SK-N-SH treated with all-trans-retinoic acid at 6 μM for 48 hours (cell line): ENCODE results near the gene DHX9.

Experiments
- ATAC-seq: fragments of 200-7000 bp; cut with Tn5 transposase; 3 replicates; pipeline ENCODE4 v1.9.1; 2020; ENCODE audit warnings: mild to moderate bottlenecking, moderate library complexity
- ARNTL ChIP-seq: fragments of 450-650 bp; formaldehyde crosslinking; IDR thresholded peaks from 2 replicates; pipeline ENCODE4 v1.5.0; 2020; ENCODE audit warnings: low read depth, mild to moderate bottlenecking, moderate library complexity, borderline replicate concordance
- BACH2 ChIP-seq: fragments of 250-450 bp; sonication (Bioruptor Pico); IDR thresholded peaks from 2 replicates; pipeline ENCODE4 v1.9.0; 2021; ENCODE audit warnings: mild to moderate bottlenecking, borderline replicate concordance
- CSDC2 ChIP-seq: fragments of 250-450 bp; sonication (Bioruptor Pico); IDR thresholded peaks from 2 replicates; pipeline ENCODE4 v1.5.0; 2020; ENCODE audit warnings: mild to moderate bottlenecking, moderate library complexity
- CSRNP3 ChIP-seq: fragments of 250-450 bp; sonication (Bioruptor Pico); IDR thresholded peaks from 2 replicates; pipeline ENCODE4 v1.5.1; 2021; ENCODE audit warnings: mild to moderate bottlenecking, moderate library complexity
- ESRRG ChIP-seq: fragments of 250-450 bp; sonication (Bioruptor Pico); IDR thresholded peaks from 2 replicates; pipeline ENCODE4 v1.6.1; 2021; ENCODE audit warnings: mild to moderate bottlenecking
- GLIS3 ChIP-seq: fragments of 250-450 bp; sonication (Bioruptor Pico); IDR thresholded peaks from 2 replicates; pipeline ENCODE4 v1.5.0; 2020; ENCODE audit warnings: mild to moderate bottlenecking, moderate library complexity
- ISL1 ChIP-seq: fragments of 250-450 bp; sonication (Bioruptor Pico); IDR thresholded peaks from 2 replicates; pipeline ENCODE4 v2.1.2; 2022; ENCODE audit warnings: mild to moderate bottlenecking, moderate library complexity
- OSR1 ChIP-seq: fragments of 250-450 bp; sonication (Bioruptor Pico); IDR thresholded peaks from 2 replicates; pipeline ENCODE4 v1.8.0; 2022; ENCODE audit warnings: moderate library complexity, mild to moderate bottlenecking, inconsistent platforms
- POU6F1 ChIP-seq: fragments of 250-450 bp; sonication (Bioruptor Pico); IDR thresholded peaks from 2 replicates; pipeline ENCODE4 v1.8.0; 2021; ENCODE audit warnings: low read depth, mild to moderate bottlenecking, moderate library complexity, borderline replicate concordance
- PPARA ChIP-seq: fragments of 250-450 bp; sonication (Bioruptor Pico); IDR thresholded peaks from 2 replicates; pipeline ENCODE4 v1.5.0; 2020; ENCODE audit warnings: mild to moderate bottlenecking, borderline replicate concordance
- RARB ChIP-seq: fragments of 250-450 bp; sonication (Bioruptor Pico); IDR thresholded peaks from 2 replicates; pipeline ENCODE4 v1.8.0; 2021; ENCODE audit warnings: mild to moderate bottlenecking, moderate library complexity
- SNAI2 ChIP-seq: fragments of 250-450 bp; sonication (Bioruptor Pico); IDR thresholded peaks from 2 replicates; pipeline ENCODE4 v1.5.0; 2020; ENCODE audit warnings: mild to moderate bottlenecking, moderate library complexity
- TCF4 ChIP-seq: fragments of 250-450 bp; sonication (Bioruptor Pico); IDR thresholded peaks from 2 replicates; pipeline ENCODE4 v1.8.0; 2021; ENCODE audit warnings: mild to moderate bottlenecking, moderate library complexity, borderline replicate concordance
- TOX ChIP-seq: fragments of 250-450 bp; sonication (Bioruptor Pico); IDR thresholded peaks from 2 replicates; pipeline ENCODE4 v1.8.0; 2021; ENCODE audit warnings: mild to moderate bottlenecking, moderate library complexity, borderline replicate concordance
- TSHZ2 ChIP-seq: fragments of 250-450 bp; sonication (Bioruptor Pico); IDR thresholded peaks from 2 replicates; pipeline ENCODE4 v1.5.0; 2020; ENCODE audit warnings: mild to moderate bottlenecking, moderate library complexity
- ZC3H10 ChIP-seq: fragments of 250-450 bp; sonication (Bioruptor Pico); IDR thresholded peaks from 2 replicates; pipeline ENCODE4 v1.5.1; 2021; ENCODE audit warnings: mild to moderate bottlenecking, moderate library complexity
- ZFP3 ChIP-seq: fragments of 250-450 bp; sonication (Bioruptor Pico); IDR thresholded peaks from 2 replicates; pipeline ENCODE4 v1.5.0; 2020; ENCODE audit warnings: mild to moderate bottlenecking, moderate library complexity
- ZFP30 ChIP-seq: fragments of 450-650 bp; formaldehyde crosslinking; IDR thresholded peaks from 2 replicates; pipeline ENCODE4 v1.5.0; 2022; ENCODE audit warnings: mild to moderate bottlenecking, moderate library complexity
- ZNF565 ChIP-seq: fragments of 450-650 bp; formaldehyde crosslinking; conservative IDR thresholded peaks from 2 replicates; pipeline ENCODE4 v1.5.0; 2020; ENCODE audit warnings: low read depth, mild to moderate bottlenecking, moderate library complexity
- ZNF70 ChIP-seq: fragments of 450-650 bp; formaldehyde crosslinking; IDR thresholded peaks from 2 replicates; pipeline ENCODE4 v1.5.0; 2020; ENCODE audit warnings: mild to moderate bottlenecking, moderate library complexity
- ZNF8 ChIP-seq: fragments of 450-650 bp; formaldehyde crosslinking; IDR thresholded peaks from 2 replicates; pipeline ENCODE4 v1.5.0; 2020; ENCODE audit warnings: mild to moderate bottlenecking, moderate library complexity
- TF ChIP-seq, protein P1 (sequence below): fragments of 250-450 bp; sonication (Bioruptor Pico); IDR thresholded peaks from 2 replicates; pipeline ENCODE4 v1.5.1; 2020; ENCODE audit warnings: low read depth, mild to moderate bottlenecking, moderate library complexity

Gene DHX9

DNA sequence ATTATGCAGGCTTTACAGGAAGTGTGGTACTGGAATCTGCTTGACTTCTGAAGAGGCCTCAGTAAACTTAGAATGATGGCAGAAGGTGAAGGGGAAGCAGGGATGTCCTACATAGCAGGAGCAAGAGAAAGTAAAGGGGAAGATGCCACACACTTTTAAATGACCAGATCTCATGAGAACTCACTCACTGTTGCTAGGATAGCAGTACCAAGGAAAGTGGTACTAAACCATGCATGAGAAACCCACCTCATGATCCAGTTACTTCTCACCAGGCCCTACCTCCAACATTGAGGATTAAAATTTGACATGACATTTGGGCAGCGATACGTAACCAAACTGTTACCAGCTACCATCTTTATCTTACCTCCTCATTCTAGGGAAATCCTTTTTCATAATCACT lies 9.6 kb downstream of the DHX9 start (continued):
- TF ChIP-seq TSHZ2 (CRISPR knock-in tag) (no peak), ZC3H10 (CRISPR knock-in tag) (no peak), ZNF70 (CRISPR knock-in tag) (no peak), ESRRG (no peak), TCF4 (CRISPR knock-in tag) (no peak), CSRNP3 (CRISPR knock-in tag) (no peak)

GRCh38 chr1:182850319-182850718 lies 11.2 kb downstream of the DHX9 start:
- TF ChIP-seq PPARA (CRISPR knock-in tag) (no peak), SNAI2 (CRISPR knock-in tag) (no peak), ARNTL (CRISPR knock-in tag) (no peak), ZNF565 (no peak), TSHZ2 (CRISPR knock-in tag) (no peak), ZNF8 (CRISPR knock-in tag) (no peak), ZNF70 (CRISPR knock-in tag) (no peak), RARB (CRISPR knock-in tag) (no peak), ZFP3 (CRISPR knock-in tag) (no peak), GLIS3 (CRISPR knock-in tag) (no peak), ZC3H10 (CRISPR knock-in tag) (no peak), CSRNP3 (CRISPR knock-in tag) (no peak), TOX (CRISPR knock-in tag) (no peak), POU6F1 (CRISPR knock-in tag) (no peak)
- TF ChIP-seq, all 23 proteins: peak for 0
- ATAC-seq, result no peak

DNA sequence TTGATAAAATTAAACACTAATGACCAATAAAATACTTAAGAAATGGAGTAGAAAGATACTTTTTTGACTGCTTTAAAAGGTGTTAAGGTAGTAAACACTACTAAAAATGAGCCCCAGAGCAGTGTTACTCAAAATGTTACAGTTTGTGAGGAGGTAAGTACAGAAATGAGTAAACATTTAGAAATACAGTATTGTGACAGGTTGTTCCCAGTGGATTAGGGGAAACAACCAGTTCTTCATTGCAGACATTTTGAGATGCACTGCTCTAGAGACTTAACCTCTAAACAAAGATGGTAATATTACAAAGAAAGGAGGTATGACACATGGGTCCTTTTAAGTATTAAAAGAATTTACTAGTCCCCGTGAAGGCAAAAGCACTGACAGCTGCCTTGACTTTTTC lies 12.7 kb downstream of the DHX9 start:
- no peak for ATAC-seq
- TF ChIP-seq ESRRG, result no peak
- no peak for TF ChIP-seq RARB (CRISPR knock-in tag)
- no peak for TF ChIP-seq ZNF565
- no peak for TF ChIP-seq CSDC2 (CRISPR knock-in tag)
- TF ChIP-seq ZFP3 (CRISPR knock-in tag), result no peak
- no peak for TF ChIP-seq ISL1 (CRISPR knock-in tag)
- no peak for TF ChIP-seq TSHZ2 (CRISPR knock-in tag)
- no peak for TF ChIP-seq OSR1
- no peak for TF ChIP-seq ZFP30 (CRISPR knock-in tag)
- no peak for TF ChIP-seq BACH2 (CRISPR knock-in tag)
- TF ChIP-seq ZC3H10 (CRISPR knock-in tag), result no peak
- TF ChIP-seq, protein P1, sequence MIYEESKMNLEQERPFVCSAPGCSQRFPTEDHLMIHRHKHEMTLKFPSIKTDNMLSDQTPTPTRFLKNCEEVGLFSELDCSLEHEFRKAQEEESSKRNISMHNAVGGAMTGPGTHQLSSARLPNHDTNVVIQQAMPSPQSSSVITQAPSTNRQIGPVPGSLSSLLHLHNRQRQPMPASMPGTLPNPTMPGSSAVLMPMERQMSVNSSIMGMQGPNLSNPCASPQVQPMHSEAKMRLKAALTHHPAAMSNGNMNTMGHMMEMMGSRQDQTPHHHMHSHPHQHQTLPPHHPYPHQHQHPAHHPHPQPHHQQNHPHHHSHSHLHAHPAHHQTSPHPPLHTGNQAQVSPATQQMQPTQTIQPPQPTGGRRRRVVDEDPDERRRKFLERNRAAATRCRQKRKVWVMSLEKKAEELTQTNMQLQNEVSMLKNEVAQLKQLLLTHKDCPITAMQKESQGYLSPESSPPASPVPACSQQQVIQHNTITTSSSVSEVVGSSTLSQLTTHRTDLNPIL (CRISPR knock-in tag), result no peak
- no peak for TF ChIP-seq CSRNP3 (CRISPR knock-in tag)
- no peak for TF ChIP-seq SNAI2 (CRISPR knock-in tag)
